Esophagus muscularis mucosa (tissue), 4 donors: Measurements from ENCODE around the gene RESF1. TPM values are rescaled to one million over a fixed set of nuclear protein-coding genes. Genes with fewer than 3 reads are reported as not detected.
"Not testable (repeated sequence)": the region's sequence is repeated elsewhere in the genome, so short reads cannot be mapped to it uniquely, and the experiment has no call there.

Experiments
- DNase-seq: peaks from one replicate; pipeline ENCODE4 v3.0.0-alpha.2; 2017; ENCODE audit errors: extremely low spot score
- H3K27ac ChIP-seq, 4 donors: fragments of 200-600 bp; sonication (generic); replicated peaks in 1 of 4; 1 replicate in 3 of 4; 2 replicates in 1 of 4; pipeline ENCODE4 v1.5.1; 2016 to 2019; ENCODE audit warnings: mild to moderate bottlenecking in 1 of 4
- H3K27me3 ChIP-seq, 4 donors: fragments of 200-600 bp; sonication (generic); one replicate each; pipeline versions ENCODE4 v1.5.1 to v1.6.0; 2016 to 2019
- H3K36me3 ChIP-seq, 4 donors: fragments of 200-600 bp; sonication (generic); one replicate each; pipeline ENCODE4 v1.5.1; 2016 to 2019
- H3K4me1 ChIP-seq, 4 donors: fragments of 200-600 bp; sonication (generic); one replicate each; pipeline ENCODE4 v1.5.1; 2016 to 2019
- H3K4me3 ChIP-seq, 4 donors: fragments of 200-600 bp; sonication (generic); 1 replicate in 2 of 4; 2 replicates in 2 of 4; pipeline ENCODE4 v1.5.1; 2016 to 2019; ENCODE audit warnings: mild to moderate bottlenecking in 4 of 4, moderate library complexity in 1 of 4
- H3K9me3 ChIP-seq, 4 donors: fragments of 200-600 bp; sonication (generic); 1 replicate in 3 of 4; 2 replicates in 1 of 4; pipeline ENCODE4 v1.5.1; 2016 to 2019
- EP300 ChIP-seq: sonication (generic); formaldehyde crosslinking; IDR thresholded peaks from one replicate; pipeline ENCODE4 v1.6.1; 2017; ENCODE audit warnings: antibody characterized with exemption
- POLR2A ChIP-seq: fragments of 450-650 bp; IDR thresholded peaks from one replicate; pipeline ENCODE4 v1.6.1; 2017; ENCODE audit warnings: antibody characterized with exemption, moderate library complexity, mild to moderate bottlenecking, low read depth
- POLR2AphosphoS5 ChIP-seq, 2 donors: sonication (generic); formaldehyde crosslinking; IDR thresholded peaks; one replicate each; pipeline ENCODE4 v1.6.1; 2017; ENCODE audit warnings: antibody characterized with exemption in 2 of 2
- WGBS: methylation state at CpG from one replicate; pipeline ENCODE4 v1.1.5; 2018; 5-methylcytosine and 5-hydroxymethylcytosine counted together
- intact Hi-C: fragments of 100-400 bp; cut with DNase I; formaldehyde crosslinking; loops from one replicate; pipeline ENCODE4 v1.15.1; 2023
- total RNA-seq, 4 donors: library from RNA; depleted of rRNA; stranded (reverse); fragments of >200 nt; gene quantifications; one replicate each; pipeline versions ENCODE4 v1.1.0 to v1.2.1, GENCODE V29; 2016
- TF ChIP-seq, protein P1 (sequence below), 3 experiments: fragments of 200-600 bp in 2 of 3; fragments of 450-650 bp in 1 of 3; sonication (generic) in 2 of 3; IDR thresholded peaks; one replicate each; pipeline ENCODE4 v1.5.1; 2017 to 2019; ENCODE audit warnings: antibody characterized with exemption in 3 of 3, mild to moderate bottlenecking in 2 of 3, moderate library complexity in 1 of 3

RESF1 gene
- total RNA-seq, 4 donors from 2014 or later: 28.3 to 36.2 (median 32.8) TPM

DNA sequence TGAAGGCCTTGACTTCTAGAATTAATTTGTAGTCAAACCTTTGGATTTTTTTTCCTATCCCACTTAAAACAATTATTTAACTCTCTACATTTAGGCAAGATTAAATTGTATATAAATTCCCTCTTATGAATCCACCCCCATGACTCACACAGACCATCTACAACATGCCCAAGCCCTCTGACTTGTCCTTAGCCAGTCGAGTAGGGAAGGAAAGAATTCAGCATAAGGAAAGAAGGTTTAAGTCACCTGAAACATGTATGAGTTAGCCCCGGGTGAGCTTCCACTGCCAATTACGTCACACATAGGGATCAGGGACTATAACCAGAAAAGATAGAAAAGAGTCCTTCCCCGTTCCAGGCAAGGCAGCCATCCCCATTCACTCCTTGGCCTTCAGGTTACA lies 14.9 kb upstream of the RESF1 start:
- TF ChIP-seq POLR2AphosphoS5 (IDR thresholded peaks at IDR 0.05) (no peak), POLR2A (no peak), EP300 (no peak)
- TF ChIP-seq, protein P1, sequence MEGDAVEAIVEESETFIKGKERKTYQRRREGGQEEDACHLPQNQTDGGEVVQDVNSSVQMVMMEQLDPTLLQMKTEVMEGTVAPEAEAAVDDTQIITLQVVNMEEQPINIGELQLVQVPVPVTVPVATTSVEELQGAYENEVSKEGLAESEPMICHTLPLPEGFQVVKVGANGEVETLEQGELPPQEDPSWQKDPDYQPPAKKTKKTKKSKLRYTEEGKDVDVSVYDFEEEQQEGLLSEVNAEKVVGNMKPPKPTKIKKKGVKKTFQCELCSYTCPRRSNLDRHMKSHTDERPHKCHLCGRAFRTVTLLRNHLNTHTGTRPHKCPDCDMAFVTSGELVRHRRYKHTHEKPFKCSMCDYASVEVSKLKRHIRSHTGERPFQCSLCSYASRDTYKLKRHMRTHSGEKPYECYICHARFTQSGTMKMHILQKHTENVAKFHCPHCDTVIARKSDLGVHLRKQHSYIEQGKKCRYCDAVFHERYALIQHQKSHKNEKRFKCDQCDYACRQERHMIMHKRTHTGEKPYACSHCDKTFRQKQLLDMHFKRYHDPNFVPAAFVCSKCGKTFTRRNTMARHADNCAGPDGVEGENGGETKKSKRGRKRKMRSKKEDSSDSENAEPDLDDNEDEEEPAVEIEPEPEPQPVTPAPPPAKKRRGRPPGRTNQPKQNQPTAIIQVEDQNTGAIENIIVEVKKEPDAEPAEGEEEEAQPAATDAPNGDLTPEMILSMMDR (IDR thresholded peaks at IDR 0.05): no peak
- 92% methylated on average over 4 of the region's 4 CpGs for WGBS
- no peak for DNase-seq

DNA sequence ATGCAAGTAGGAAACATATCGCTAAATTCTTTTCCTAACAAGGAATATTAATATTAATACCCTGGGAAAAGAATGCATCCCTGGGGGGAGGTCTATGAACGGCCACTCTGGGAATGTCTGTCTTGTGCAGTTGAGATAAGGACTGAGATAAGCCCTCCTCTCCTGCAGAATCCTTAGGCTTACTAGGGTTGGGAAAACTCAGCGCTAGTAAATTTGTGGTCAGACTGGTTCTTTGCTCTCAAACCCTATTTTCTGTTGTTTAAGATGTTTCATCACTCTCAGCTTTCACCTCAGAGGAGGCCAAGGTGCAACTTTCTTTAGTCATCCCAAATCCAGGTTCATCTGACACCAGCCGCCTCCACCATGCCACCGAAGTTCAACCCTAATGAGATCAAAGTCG lies 11.2 kb upstream of the RESF1 start:
- Histone ChIP-seq H3K4me3 (no peak overlapping the region), H3K9me3 (no peaks in the 10 kb centered on the region), H3K27me3 (no peaks in the 10 kb centered on the region), H3K4me1 (no peaks in the 10 kb centered on the region), H3K36me3 (peaks cover 0 to 3% (median 1%) of the 10 kb centered on the region in 4 donors), H3K27ac (no peak overlapping the region)
- intact Hi-C loops: no loop called here
- 97% methylated on average over 6 of the region's 6 CpGs for WGBS
- DNase-seq: no peak
- TF ChIP-seq POLR2AphosphoS5 (IDR thresholded peaks at IDR 0.05) (no peak), EP300 (no peak), POLR2A (no peak)
- TF ChIP-seq, protein P1 (IDR thresholded peaks at IDR 0.05): no peak

More for the DNA sequence above, 14.9 kb upstream of the RESF1 start:
- Histone ChIP-seq H3K27ac (no peak overlapping the region), H3K9me3 (no peaks in the 10 kb centered on the region), H3K4me1 (no peaks in the 10 kb centered on the region), H3K4me3 (no peak overlapping the region), H3K27me3 (no peaks in the 10 kb centered on the region), H3K36me3 (peaks cover 0 to 3% (median 1%) of the 10 kb centered on the region in 4 donors)
- intact Hi-C loops: no loop called here

DNA sequence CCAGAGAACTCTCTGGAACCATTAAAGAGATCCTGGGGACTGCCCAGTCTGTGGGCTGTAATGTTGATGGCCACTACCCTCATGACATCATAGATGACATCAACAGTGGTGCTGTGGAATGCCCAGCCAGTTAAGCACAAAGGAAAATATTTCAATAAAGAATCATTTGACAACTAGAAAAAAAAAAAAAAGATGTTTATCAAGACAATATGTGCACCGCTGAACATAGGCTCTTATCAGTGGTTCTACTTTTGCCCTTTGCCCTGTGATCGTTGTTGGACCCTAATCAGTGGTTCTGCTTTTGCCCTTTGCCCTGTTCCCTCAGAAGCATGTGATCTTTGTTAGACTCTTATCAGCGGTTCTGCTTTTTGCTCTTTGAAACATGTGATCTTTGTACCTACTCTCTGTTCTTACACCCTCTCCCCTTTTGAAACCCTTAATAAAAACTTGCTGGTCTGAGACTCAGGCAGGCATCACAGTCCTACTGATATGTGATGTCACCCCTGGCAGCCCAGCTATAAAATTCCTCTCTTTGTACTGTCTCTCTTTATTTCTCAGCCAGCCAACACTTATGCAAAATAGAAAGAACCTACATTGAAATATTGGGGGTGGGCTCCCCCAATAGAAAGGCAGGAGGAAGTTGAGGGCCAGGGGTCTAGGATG lies 10.4 kb upstream of the RESF1 start:
- intact Hi-C loops, DNase-seq, H3K27ac ChIP-seq, H3K4me1 ChIP-seq, H3K36me3 ChIP-seq, H3K9me3 ChIP-seq, H3K27me3 ChIP-seq, H3K4me3 ChIP-seq: not testable (repeated sequence)
- WGBS: 60% methylated on average over 3 of the region's 3 CpGs

DNA sequence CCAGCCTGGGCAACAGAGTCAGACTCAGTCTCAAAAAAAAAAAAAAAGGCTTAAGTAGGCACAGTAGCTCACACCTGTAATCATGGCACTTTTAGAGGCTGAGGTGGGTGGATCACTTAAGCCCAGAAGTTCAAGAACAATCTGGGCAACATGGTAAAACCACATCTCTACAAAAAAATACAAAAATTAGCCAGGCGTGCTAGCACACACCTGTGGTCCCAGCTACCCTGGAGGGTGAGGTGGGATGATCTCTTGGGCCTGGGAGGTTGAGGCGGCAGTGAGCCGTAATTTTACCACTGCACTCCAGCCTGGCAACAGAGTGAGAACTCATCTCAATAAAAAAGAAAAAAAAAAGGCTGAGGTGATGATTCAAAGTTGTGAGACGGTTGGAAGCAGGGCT lies 9.1 kb upstream of the RESF1 start:
- Histone ChIP-seq H3K4me3 (no peak overlapping the region), H3K27me3 (no peaks in the 10 kb centered on the region), H3K36me3 (no peaks in the 10 kb centered on the region), H3K27ac (no peak overlapping the region), H3K4me1 (no peaks in the 10 kb centered on the region), H3K9me3 (no peaks in the 10 kb centered on the region)
- DNase-seq: no peak
- WGBS: 90% methylated on average over 4 of the region's 4 CpGs
- TF ChIP-seq POLR2A: no peak
- TF ChIP-seq EP300: no peak
- TF ChIP-seq, protein P1 (IDR thresholded peaks at IDR 0.05): no peak
- TF ChIP-seq POLR2AphosphoS5 (IDR thresholded peaks at IDR 0.05): no peak
- intact Hi-C loops: no loop called here

DNA sequence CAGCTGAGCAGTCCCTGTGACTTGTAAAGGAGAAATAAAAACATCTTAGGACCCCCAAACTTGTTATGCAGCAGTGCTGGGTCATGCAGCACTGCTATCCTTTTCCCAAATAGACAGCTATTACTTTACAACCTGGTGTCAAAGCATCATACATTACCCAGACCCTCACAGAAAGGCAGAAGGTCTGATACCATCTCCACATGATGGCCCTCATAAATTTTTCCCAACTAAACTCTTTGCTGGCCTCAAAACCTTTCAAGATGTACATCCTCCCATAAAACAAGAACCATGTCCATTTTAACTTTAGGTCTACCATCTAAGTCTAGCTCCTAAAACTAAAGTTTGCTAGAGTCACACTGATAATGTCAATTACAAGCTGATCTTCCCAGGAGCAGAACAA lies 8.7 kb upstream of the RESF1 start:
- H3K4me1 ChIP-seq: no peaks in the 10 kb centered on the region
- H3K9me3 ChIP-seq: no peaks in the 10 kb centered on the region
- intact Hi-C loops: no loop called here
- no peaks in the 10 kb centered on the region for H3K27me3 ChIP-seq
- no peak overlapping the region for H3K4me3 ChIP-seq
- H3K36me3 ChIP-seq: no peaks in the 10 kb centered on the region
- DNase-seq: no peak
- no peak for TF ChIP-seq POLR2AphosphoS5 (IDR thresholded peaks at IDR 0.05)
- no peak for TF ChIP-seq POLR2A
- TF ChIP-seq EP300: no peak
- TF ChIP-seq, protein P1 (IDR thresholded peaks at IDR 0.05): no peak
- no peak overlapping the region for H3K27ac ChIP-seq
